ENCODE measurements around the gene ZYX. TPM values are rescaled to one million over a fixed set of nuclear protein-coding genes. Genes with fewer than 3 reads are reported as not detected.
A peak's percentile ranks its signal among the peaks of the same experiment; 100 is the strongest.

ZYX gene
- total and polyA plus RNA-seq, 2 donors (not counting 1 experiment from before 2014, with no cell fraction given), result 33.5 to 85.6 TPM

DNA sequence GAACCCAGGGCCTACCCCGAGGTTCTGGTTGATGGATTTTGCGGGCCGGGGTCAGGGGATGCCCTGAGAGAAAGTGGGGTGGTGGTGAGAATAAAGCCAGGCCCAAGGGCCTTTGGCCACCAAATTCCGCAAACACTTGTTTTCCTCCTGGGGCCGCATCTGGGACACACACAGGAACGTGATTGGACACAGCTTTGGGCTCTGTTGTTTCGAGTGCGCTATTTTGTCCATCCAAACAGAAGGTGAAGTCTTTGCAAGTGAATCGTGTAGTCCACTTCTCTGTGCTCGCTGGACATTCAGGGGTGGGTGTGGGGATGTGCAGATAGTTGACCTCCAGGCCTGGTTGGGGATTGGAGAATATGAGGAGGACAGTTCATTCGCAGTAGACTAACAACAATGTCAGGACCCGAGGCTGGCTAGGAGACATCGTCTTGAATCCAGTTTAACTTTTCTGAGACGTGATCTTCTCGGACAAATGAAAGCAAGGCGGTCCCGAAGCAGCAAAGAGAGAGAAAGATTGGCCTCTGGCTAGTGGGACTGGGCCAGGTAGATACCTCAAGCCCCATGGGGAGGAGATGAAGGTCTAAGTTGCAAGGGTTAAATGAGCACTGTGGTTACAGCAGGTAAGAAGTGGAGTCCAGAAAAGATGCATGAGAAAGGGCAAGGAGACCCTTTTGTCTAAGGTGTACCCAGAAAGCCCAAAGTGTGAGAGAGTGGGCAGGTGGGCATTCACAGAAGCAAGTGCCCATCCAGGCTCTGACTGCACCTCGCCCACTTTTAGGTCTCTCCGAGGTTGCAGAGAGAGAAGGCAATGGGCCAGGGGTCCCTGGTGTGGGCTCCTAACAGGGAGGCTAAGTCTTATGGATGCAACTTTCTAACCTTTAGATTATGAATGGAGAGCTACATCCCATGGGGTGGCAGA, 17.9 kb upstream of the ZYX start:
- Histone ChIP-seq H3K4me1 (ENCODE audit: control insufficient read depth, extremely low read depth, insufficient read depth, low read length) (no peaks in the 10 kb centered on the region), H3K27ac (ENCODE audit: insufficient read depth, low read length) (no peak overlapping the region), H3K9me3 (ENCODE audit: control insufficient read depth, insufficient read depth, low read depth, low read length) (no peaks in the 10 kb centered on the region), H3K4me3 (replicated peaks in 1 of 4; ENCODE audit: control extremely low read depth in 1 of 4, insufficient read depth in 1 of 4, low read depth in 3 of 4, low read length in 4 of 4) (peak overlapping the region in 2 of 4 experiments; percentile 24 to 66), H3K79me2 (ENCODE audit: control insufficient read depth, insufficient read depth, low read length) (no peaks in the 10 kb centered on the region), H3K4me2 (ENCODE audit: extremely low read depth, insufficient read depth, low read length) (peak overlapping the region; percentile 64), H3K27me3 (ENCODE audit: control insufficient read depth, insufficient read depth, low read length) (peaks cover 35% of the 10 kb centered on the region), H3K36me3 (ENCODE audit: control insufficient read depth, insufficient read depth, low read length) (no peaks in the 10 kb centered on the region), H4K20me1 (ENCODE audit: control insufficient read depth, extremely low read depth, insufficient read depth, low read length) (no peaks in the 10 kb centered on the region), H2AFZ (ENCODE audit: low read length) (no peak overlapping the region), H3K9ac (ENCODE audit: insufficient read depth, low read length) (no peak overlapping the region)
- no peak for DNase-seq (ENCODE audit: low read depth in 2 of 2)
- peak; percentile 91 for TF ChIP-seq EZH2 (IDR thresholded peaks at IDR 0.05; ENCODE audit: low read length, missing control alignments)
- TF ChIP-seq, protein P1, sequence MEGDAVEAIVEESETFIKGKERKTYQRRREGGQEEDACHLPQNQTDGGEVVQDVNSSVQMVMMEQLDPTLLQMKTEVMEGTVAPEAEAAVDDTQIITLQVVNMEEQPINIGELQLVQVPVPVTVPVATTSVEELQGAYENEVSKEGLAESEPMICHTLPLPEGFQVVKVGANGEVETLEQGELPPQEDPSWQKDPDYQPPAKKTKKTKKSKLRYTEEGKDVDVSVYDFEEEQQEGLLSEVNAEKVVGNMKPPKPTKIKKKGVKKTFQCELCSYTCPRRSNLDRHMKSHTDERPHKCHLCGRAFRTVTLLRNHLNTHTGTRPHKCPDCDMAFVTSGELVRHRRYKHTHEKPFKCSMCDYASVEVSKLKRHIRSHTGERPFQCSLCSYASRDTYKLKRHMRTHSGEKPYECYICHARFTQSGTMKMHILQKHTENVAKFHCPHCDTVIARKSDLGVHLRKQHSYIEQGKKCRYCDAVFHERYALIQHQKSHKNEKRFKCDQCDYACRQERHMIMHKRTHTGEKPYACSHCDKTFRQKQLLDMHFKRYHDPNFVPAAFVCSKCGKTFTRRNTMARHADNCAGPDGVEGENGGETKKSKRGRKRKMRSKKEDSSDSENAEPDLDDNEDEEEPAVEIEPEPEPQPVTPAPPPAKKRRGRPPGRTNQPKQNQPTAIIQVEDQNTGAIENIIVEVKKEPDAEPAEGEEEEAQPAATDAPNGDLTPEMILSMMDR (conservative IDR thresholded peaks at IDR 0.05 in 1 of 2, IDR thresholded peaks at IDR 0.05 in 1 of 2; ENCODE audit: low read depth in 1 of 2, low read length in 2 of 2), result no peak

DNA sequence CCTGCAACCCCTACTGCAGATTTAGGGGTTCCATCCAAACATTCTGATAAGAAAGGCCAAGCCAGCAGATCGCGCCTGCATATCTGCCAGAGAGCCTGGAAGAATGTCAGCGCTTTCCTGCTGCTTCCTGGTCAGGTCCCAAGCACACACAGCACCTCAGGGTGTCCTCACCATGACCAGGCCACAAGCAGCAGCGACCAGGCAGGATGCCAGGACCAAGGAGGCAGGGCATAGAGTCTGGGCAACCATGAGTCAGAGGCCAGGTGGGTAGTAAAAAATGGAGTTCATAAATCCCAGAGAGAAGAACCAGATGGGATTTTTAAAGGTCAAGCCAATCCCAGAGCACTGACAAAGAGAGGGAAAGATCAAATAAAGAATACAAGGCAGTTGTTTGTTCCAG, 13.2 kb upstream of the ZYX start:
- no peak overlapping the region for H2AFZ ChIP-seq (ENCODE audit: low read length)
- no peak overlapping the region for H3K4me3 ChIP-seq (replicated peaks in 1 of 4; ENCODE audit: control extremely low read depth in 1 of 4, insufficient read depth in 1 of 4, low read depth in 3 of 4, low read length in 4 of 4)
- H3K27ac ChIP-seq (ENCODE audit: insufficient read depth, low read length), result no peak overlapping the region
- no peaks in the 10 kb centered on the region for H3K9me3 ChIP-seq (ENCODE audit: control insufficient read depth, insufficient read depth, low read depth, low read length)
- no peak overlapping the region for H3K4me2 ChIP-seq (ENCODE audit: extremely low read depth, insufficient read depth, low read length)
- no peak overlapping the region for H3K9ac ChIP-seq (ENCODE audit: insufficient read depth, low read length)
- H3K79me2 ChIP-seq (ENCODE audit: control insufficient read depth, insufficient read depth, low read length), result no peaks in the 10 kb centered on the region
- no peak for DNase-seq (ENCODE audit: low read depth in 2 of 2)
- no peaks in the 10 kb centered on the region for H4K20me1 ChIP-seq (ENCODE audit: control insufficient read depth, extremely low read depth, insufficient read depth, low read length)
- H3K36me3 ChIP-seq (ENCODE audit: control insufficient read depth, insufficient read depth, low read length), result no peaks in the 10 kb centered on the region
- H3K4me1 ChIP-seq (ENCODE audit: control insufficient read depth, extremely low read depth, insufficient read depth, low read length), result no peaks in the 10 kb centered on the region
- H3K27me3 ChIP-seq (ENCODE audit: control insufficient read depth, insufficient read depth, low read length), result peaks cover 24% of the 10 kb centered on the region
- TF ChIP-seq, protein P1 (conservative IDR thresholded peaks at IDR 0.05 in 1 of 2, IDR thresholded peaks at IDR 0.05 in 1 of 2; ENCODE audit: low read depth in 1 of 2, low read length in 2 of 2), result no peak
- TF ChIP-seq EZH2 (IDR thresholded peaks at IDR 0.05; ENCODE audit: low read length, missing control alignments), result no peak

DNA sequence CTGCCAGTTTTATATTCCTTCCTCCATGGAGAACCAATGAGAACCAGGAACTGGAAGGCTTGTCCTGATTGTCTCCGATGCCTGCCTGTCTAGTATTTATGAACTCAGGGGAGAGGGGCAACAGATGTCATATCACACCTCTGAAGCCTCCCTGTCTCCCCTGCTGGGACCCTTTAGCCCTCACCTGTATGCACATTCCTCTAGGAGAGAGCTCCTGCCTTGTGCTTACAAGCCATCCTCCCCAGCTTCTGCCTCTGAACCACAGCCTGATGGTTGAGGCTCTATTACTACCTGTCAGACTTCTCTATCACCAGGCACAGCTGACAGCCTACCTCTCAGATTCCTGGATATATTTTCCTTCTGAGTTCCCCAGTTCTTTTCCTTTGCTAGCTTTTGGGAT, 12.8 kb upstream of the ZYX start:
- Histone ChIP-seq H3K27me3 (ENCODE audit: control insufficient read depth, insufficient read depth, low read length) (peaks cover 20% of the 10 kb centered on the region), H3K4me2 (ENCODE audit: extremely low read depth, insufficient read depth, low read length) (no peak overlapping the region), H2AFZ (ENCODE audit: low read length) (no peak overlapping the region), H4K20me1 (ENCODE audit: control insufficient read depth, extremely low read depth, insufficient read depth, low read length) (no peaks in the 10 kb centered on the region), H3K9ac (ENCODE audit: insufficient read depth, low read length) (no peak overlapping the region), H3K4me1 (ENCODE audit: control insufficient read depth, extremely low read depth, insufficient read depth, low read length) (no peaks in the 10 kb centered on the region), H3K9me3 (ENCODE audit: control insufficient read depth, insufficient read depth, low read depth, low read length) (no peaks in the 10 kb centered on the region), H3K27ac (ENCODE audit: insufficient read depth, low read length) (no peak overlapping the region), H3K79me2 (ENCODE audit: control insufficient read depth, insufficient read depth, low read length) (no peaks in the 10 kb centered on the region), H3K36me3 (ENCODE audit: control insufficient read depth, insufficient read depth, low read length) (no peaks in the 10 kb centered on the region), H3K4me3 (replicated peaks in 1 of 4; ENCODE audit: control extremely low read depth in 1 of 4, insufficient read depth in 1 of 4, low read depth in 3 of 4, low read length in 4 of 4) (no peak overlapping the region)
- TF ChIP-seq, protein P1 (conservative IDR thresholded peaks at IDR 0.05 in 1 of 2, IDR thresholded peaks at IDR 0.05 in 1 of 2; ENCODE audit: low read depth in 1 of 2, low read length in 2 of 2), result no peak
- no peak for TF ChIP-seq EZH2 (IDR thresholded peaks at IDR 0.05; ENCODE audit: low read length, missing control alignments)
- no peak for DNase-seq (ENCODE audit: low read depth in 2 of 2)
